SU-DHL-6 (cell line): ENCODE measurements around the gene APOH.

Experiments
- H2AFZ ChIP-seq: fragments of 200-600 bp; sonication (generic); 2 replicates; pipeline ENCODE4 v1.6.1; 2014; ENCODE audit warnings: low read depth, mild to moderate bottlenecking, moderate library complexity, mixed read lengths, antibody characterized with exemption, low read length; ENCODE audit not compliant: severe bottlenecking
- H3F3A ChIP-seq: fragments of 200-600 bp; shearing (Covaris generic); 2 replicates; pipeline ENCODE4 v1.6.0; 2016; ENCODE audit warnings: antibody characterized with exemption, mild to moderate bottlenecking; ENCODE audit not compliant: insufficient read depth
- H3K27ac ChIP-seq: fragments of 200-600 bp; sonication (generic); 2 replicates; pipeline ENCODE4 v1.5.1; 2016; ENCODE audit warnings: low read depth, mild to moderate bottlenecking, low read length, moderate library complexity, mixed read lengths
- H3K27me3 ChIP-seq: fragments of 200-600 bp; sonication (generic), shearing (Covaris generic); 2 replicates; pipeline ENCODE4 v1.6.0; 2014; ENCODE audit warnings: mild to moderate bottlenecking, low read length
- H3K36me3 ChIP-seq: fragments of 200-600 bp; sonication (generic); 2 replicates; pipeline ENCODE4 v1.6.1; 2014; ENCODE audit warnings: mild to moderate bottlenecking, low read length, mixed read lengths
- H3K4me2 ChIP-seq: fragments of 300-600, 200-600 bp; shearing (Covaris generic), sonication (generic); 2 replicates; pipeline ENCODE4 v1.6.0; 2014; ENCODE audit warnings: low read length, low read depth, mild to moderate bottlenecking; ENCODE audit not compliant: poor library complexity, severe bottlenecking
- H3K4me3 ChIP-seq: fragments of 200-600 bp; sonication (generic); 2 replicates; pipeline ENCODE4 v1.5.1; 2014; ENCODE audit warnings: antibody characterized with exemption, low read length, mild to moderate bottlenecking, mixed read lengths; ENCODE audit not compliant: insufficient read depth, poor library complexity, severe bottlenecking
- H3K79me2 ChIP-seq: fragments of 200-600 bp; sonication (generic); 2 replicates; pipeline ENCODE4 v1.6.1; 2014; ENCODE audit warnings: mild to moderate bottlenecking, low read length, moderate library complexity; ENCODE audit not compliant: insufficient read depth
- H3K9ac ChIP-seq: fragments of 200-600 bp; sonication (generic); 2 replicates; pipeline ENCODE4 v1.7.0; 2014; ENCODE audit warnings: mild to moderate bottlenecking, low read length
- H3K9me2 ChIP-seq: fragments of 200-600 bp; sonication (generic); replicated peaks from 2 replicates; pipeline ENCODE4 v1.6.1; 2014; ENCODE audit warnings: low read length; ENCODE audit not compliant: insufficient read depth
- H3K9me3 ChIP-seq: fragments of 200-600 bp; sonication (generic); 2 replicates; pipeline ENCODE4 v1.6.1; 2014; ENCODE audit warnings: low read length, mixed read lengths; ENCODE audit not compliant: insufficient read depth
- H4K20me1 ChIP-seq: fragments of 200-600 bp; sonication (generic); 2 replicates; pipeline ENCODE4 v1.6.1; 2014; ENCODE audit warnings: low read depth, mild to moderate bottlenecking, antibody characterized with exemption, low read length, moderate library complexity, mixed read lengths
- CTCF ChIP-seq: fragments of 200-600 bp; sonication (generic); IDR thresholded peaks from one replicate; pipeline ENCODE4 v1.5.1; 2017; ENCODE audit warnings: antibody characterized with exemption, mild to moderate bottlenecking, low read length, moderate library complexity; ENCODE audit not compliant: insufficient read depth, poor library complexity, severe bottlenecking
- EZH2phosphoT487 ChIP-seq: fragments of 200-600 bp; sonication (generic), shearing (Covaris generic); conservative IDR thresholded peaks from 2 replicates; pipeline ENCODE4 v1.6.1; 2018; ENCODE audit warnings: mild to moderate bottlenecking, antibody characterized with exemption, low read length, moderate library complexity, mixed read lengths

The APOH gene

GRCh38 chr17:66271512-66271911, 42.3 kb upstream of the APOH start:
- H3K4me3 ChIP-seq = no peak overlapping the region
- TF ChIP-seq CTCF (no peak), EZH2phosphoT487 (no peak)
- H3K27ac ChIP-seq = no peak overlapping the region
- no peaks in the 10 kb centered on the region for H3K36me3 ChIP-seq
- H4K20me1 ChIP-seq = no peaks in the 10 kb centered on the region
- no peaks in the 10 kb centered on the region for H3K9me3 ChIP-seq
- no peaks in the 10 kb centered on the region for H3K9me2 ChIP-seq
- no peak overlapping the region for H3K9ac ChIP-seq
- H3F3A ChIP-seq = no peaks in the 10 kb centered on the region
- H3K79me2 ChIP-seq = no peaks in the 10 kb centered on the region
- no peak overlapping the region for H2AFZ ChIP-seq
- no peaks in the 10 kb centered on the region; the same call in 1 of the 2 replicates for H3K27me3 ChIP-seq
- H3K4me2 ChIP-seq = no peak overlapping the region

DNA sequence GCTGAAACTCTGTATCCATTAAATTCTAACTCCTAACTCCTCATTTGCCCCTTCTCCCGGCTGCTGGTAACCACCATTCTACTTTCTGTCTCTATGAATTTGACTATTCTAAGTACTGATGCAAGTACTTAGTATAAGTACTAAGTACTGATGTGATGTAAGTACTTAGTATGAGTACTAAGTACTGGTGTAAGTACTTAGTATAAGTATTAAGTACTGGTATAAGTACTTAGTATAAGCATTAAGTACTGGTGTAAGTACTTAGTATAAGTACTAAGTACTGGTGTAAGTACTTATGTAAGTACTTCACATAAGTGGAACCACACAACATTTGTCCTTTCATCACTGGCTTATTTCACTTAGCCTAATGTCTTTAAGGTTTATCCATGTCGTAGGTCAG, 40.9 kb upstream of the APOH start:
- H3K36me3 ChIP-seq = no peaks in the 10 kb centered on the region
- H3K27ac ChIP-seq = no peak overlapping the region

DNA sequence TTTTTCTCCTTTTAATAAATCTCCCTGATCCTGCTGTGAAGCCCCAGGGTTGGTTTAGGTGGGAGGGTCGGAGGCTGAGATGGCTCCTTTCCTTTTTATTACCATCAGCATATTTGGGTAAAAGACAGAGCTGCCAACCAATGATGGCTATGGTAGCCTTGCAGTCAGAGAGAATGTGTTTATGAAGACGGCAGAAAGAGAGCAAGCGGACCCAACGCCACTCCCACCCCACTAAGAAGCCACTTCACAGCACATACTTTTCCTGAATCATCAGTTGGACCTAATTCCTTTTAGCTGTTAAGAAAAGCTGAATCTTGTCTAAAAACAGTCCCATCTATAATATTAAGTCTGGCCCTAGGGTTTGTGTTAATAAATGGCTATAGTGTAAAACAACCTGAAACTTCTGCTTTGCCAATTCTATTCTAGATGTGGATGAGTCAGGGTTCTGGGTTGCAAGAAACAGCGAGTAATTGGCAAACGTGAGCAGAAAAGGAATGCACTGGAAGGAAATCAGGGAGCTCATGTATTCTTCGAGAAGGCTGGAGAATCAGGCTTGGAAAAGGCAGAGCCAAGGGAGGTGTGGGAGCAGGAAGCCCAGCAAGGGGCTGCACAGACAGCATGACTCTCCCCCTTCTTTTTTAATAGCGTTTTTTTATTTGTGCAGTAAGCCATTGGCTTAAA, 39.2 kb upstream of the APOH start:
- Histone ChIP-seq H3K27ac (no peak overlapping the region), H3K27me3 (no peaks in the 10 kb centered on the region; the same call in 1 of the 2 replicates), H3K4me2 (no peak overlapping the region)

More for the DNA sequence above, 40.9 kb upstream of the APOH start:
- Histone ChIP-seq H3F3A (no peaks in the 10 kb centered on the region), H3K4me2 (no peak overlapping the region), H3K9me3 (no peaks in the 10 kb centered on the region), H3K9me2 (no peaks in the 10 kb centered on the region), H3K27me3 (no peaks in the 10 kb centered on the region; the same call in 1 of the 2 replicates), H3K4me3 (no peak overlapping the region), H3K79me2 (no peaks in the 10 kb centered on the region), H4K20me1 (no peaks in the 10 kb centered on the region), H2AFZ (no peak overlapping the region), H3K9ac (no peak overlapping the region)
- no peak for TF ChIP-seq EZH2phosphoT487
- no peak for TF ChIP-seq CTCF

More for the DNA sequence above, 39.2 kb upstream of the APOH start:
- TF ChIP-seq CTCF = no peak
- no peak for TF ChIP-seq EZH2phosphoT487
- H3K36me3 ChIP-seq = no peaks in the 10 kb centered on the region
- H3K9me3 ChIP-seq = no peaks in the 10 kb centered on the region
- no peak overlapping the region for H3K9ac ChIP-seq
- H3K9me2 ChIP-seq = no peaks in the 10 kb centered on the region
- H4K20me1 ChIP-seq = no peaks in the 10 kb centered on the region
- H3F3A ChIP-seq = no peaks in the 10 kb centered on the region
- no peak overlapping the region for H2AFZ ChIP-seq
- H3K4me3 ChIP-seq = no peak overlapping the region
- no peaks in the 10 kb centered on the region for H3K79me2 ChIP-seq
